ENCODE results near the gene PLLP. TPM values are rescaled to one million over a fixed set of nuclear protein-coding genes. Genes with fewer than 3 reads are reported as not detected.
"Not testable (repeated sequence)": the region's sequence is repeated elsewhere in the genome, so short reads cannot be mapped to it uniquely, and the experiment has no call there.

The PLLP gene
- total RNA-seq, 4 donors from 2014 or later, result 1.7 to 11.4 (median 5.4) TPM

- Histone ChIP-seq H3K27me3 (peaks cover 9% of the 10 kb centered on the region), H3K4me1 (peaks cover 0 to 18% (median 0%) of the 10 kb centered on the region in 3 donors), H3K36me3 (no peaks in the 10 kb centered on the region), H3K27ac (no peak overlapping the region), H3K9me3 (no peaks in the 10 kb centered on the region), H3K4me3 (no peak overlapping the region)
- ATAC-seq, result no peak
- WGBS, 2 donors (ENCODE audit: low coverage in 1 of 2), result 77% methylated on average over 4 of the region's 25 CpGs; no CpG with 5 or more reads in 1 of the 2 donors
- TF ChIP-seq POLR2A (IDR thresholded peaks at IDR 0.05) (no peak), CTCF (IDR thresholded peaks at IDR 0.05) (no peak)
Observed at GRCh38 chr16:57270221-57271062, 14.0 kb downstream of the PLLP start.

- Histone ChIP-seq H3K27ac (no peak overlapping the region), H3K36me3 (no peaks in the 10 kb centered on the region), H3K4me3 (no peak overlapping the region), H3K4me1 (peaks cover 0 to 18% (median 0%) of the 10 kb centered on the region in 3 donors), H3K27me3 (peaks cover 9% of the 10 kb centered on the region), H3K9me3 (no peaks in the 10 kb centered on the region)
- ATAC-seq, result no peak
- TF ChIP-seq POLR2AphosphoS5 (IDR thresholded peaks at IDR 0.05), result no peak
- TF ChIP-seq EP300 (IDR thresholded peaks at IDR 0.05), result no peak
- WGBS, 2 donors (ENCODE audit: low coverage in 1 of 2), result 19 to 75% methylated on average over 4 to 6 of the region's 14 CpGs
Observed at GRCh38 chr16:57268804-57269800, 15.4 kb downstream of the PLLP start.

GRCh38 chr16:57267343-57267742 lies 17.1 kb downstream of the PLLP start:
- H3K27ac ChIP-seq, H3K36me3 ChIP-seq, ATAC-seq, H3K27me3 ChIP-seq, H3K9me3 ChIP-seq, H3K4me3 ChIP-seq: not testable (repeated sequence)
- H3K4me1 ChIP-seq, result peaks cover 0 to 18% (median 0%) of the 10 kb centered on the region in 3 donors
- 43 to 86% methylated on average over 1 to 2 of the region's 2 CpGs for WGBS, 2 donors (ENCODE audit: low coverage in 1 of 2)

DNA sequence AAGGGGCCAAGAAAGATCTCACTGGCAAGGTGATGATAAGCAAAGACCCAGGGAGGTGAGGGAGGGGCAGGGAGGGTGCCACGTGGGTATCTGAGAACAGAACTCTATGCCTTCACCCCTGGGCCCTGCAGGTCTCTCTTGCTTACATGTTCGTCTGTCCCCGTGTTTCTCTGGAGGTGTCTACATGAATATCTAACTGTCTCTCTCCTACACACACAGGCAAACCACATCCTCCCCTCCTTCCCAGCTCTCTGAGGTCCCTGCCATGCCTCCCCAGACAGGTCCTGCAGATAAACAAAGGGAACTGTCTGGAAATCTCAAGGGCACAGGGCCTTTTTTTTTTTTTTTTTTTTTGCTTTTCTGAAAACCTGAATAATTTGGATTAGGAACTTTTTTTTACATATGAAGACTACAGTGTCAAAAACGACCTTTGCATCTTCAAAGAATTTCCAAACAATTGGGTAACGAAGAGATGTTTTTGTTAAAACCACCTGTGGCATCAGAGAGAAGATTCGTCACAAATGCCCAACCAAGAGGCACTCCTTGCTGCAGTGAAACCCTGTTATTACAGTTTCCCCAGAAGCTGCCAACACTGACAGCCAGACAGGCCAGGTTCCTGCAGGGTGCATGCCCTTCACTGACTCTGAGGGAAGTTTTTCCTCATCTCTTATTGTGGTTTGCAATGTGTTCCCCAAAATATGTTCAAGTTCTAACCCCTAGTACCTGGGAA lies 17.8 kb downstream of the PLLP start:
- Histone ChIP-seq H3K36me3 (no peaks in the 10 kb centered on the region), H3K9me3 (no peaks in the 10 kb centered on the region), H3K27ac (peak overlapping the region in 1 of 4 donors; percentile 57), H3K4me1 (peaks cover 0 to 18% (median 0%) of the 10 kb centered on the region in 3 donors), H3K27me3 (peaks cover 9% of the 10 kb centered on the region), H3K4me3 (no peak overlapping the region)
- TF ChIP-seq CTCF (IDR thresholded peaks at IDR 0.05) (no peak), POLR2AphosphoS5 (IDR thresholded peaks at IDR 0.05) (no peak), EP300 (IDR thresholded peaks at IDR 0.05) (no peak), POLR2A (IDR thresholded peaks at IDR 0.05) (no peak)
- 30 to 36% methylated on average over 6 of the region's 6 CpGs for WGBS, 2 donors (ENCODE audit: low coverage in 1 of 2)
- no peak for ATAC-seq

DNA sequence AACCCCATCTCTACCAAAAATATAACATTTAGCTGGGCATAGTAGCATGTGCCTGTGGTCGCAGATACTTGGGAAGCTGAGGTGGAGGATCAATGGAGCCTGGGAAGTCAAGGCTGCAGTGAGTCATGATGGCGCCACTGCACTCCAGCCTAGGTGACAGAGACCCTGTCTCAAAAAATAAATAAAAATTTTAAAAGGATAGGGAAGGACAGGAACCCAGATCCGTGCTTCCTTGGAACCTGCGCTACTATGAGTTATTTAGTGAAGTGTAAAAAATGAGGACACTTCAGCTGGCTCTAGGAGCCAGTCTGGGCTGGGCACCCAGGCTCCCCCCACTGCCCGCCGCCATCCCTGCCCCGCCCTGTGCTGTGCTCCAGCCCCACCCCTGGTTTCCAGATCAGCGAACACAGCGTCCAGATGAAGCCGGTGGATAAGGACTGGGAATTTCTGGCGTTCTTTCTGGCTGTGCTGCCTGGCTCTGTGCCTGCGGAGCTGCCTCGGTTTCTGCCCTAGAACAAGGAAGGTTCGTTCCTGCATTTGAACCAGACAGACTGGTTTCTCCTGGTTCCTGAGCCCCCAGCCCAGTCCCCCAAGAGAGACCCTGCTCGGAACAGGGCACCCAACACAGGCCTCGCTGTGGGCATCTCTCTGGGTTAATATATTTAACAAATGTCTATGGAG lies 18.5 kb downstream of the PLLP start:
- no peak for TF ChIP-seq POLR2A (IDR thresholded peaks at IDR 0.05)
- no peak for TF ChIP-seq CTCF (IDR thresholded peaks at IDR 0.05)
- no peak for TF ChIP-seq POLR2AphosphoS5 (IDR thresholded peaks at IDR 0.05)
- TF ChIP-seq EP300 (IDR thresholded peaks at IDR 0.05), result no peak
- Histone ChIP-seq H3K4me1 (peaks cover 0 to 22% (median 0%) of the 10 kb centered on the region in 3 donors), H3K4me3 (no peak overlapping the region), H3K27ac (peak overlapping the region in 1 of 4 donors; percentile 57), H3K27me3 (peaks cover 9% of the 10 kb centered on the region), H3K36me3 (no peaks in the 10 kb centered on the region), H3K9me3 (no peaks in the 10 kb centered on the region)
- 46 to 80% methylated on average over 4 to 9 of the region's 16 CpGs for WGBS, 2 donors (ENCODE audit: low coverage in 1 of 2)
- peak; percentile 85 for ATAC-seq
